Measurements from ENCODE around the gene ELP4.

The ELP4 gene

DNA sequence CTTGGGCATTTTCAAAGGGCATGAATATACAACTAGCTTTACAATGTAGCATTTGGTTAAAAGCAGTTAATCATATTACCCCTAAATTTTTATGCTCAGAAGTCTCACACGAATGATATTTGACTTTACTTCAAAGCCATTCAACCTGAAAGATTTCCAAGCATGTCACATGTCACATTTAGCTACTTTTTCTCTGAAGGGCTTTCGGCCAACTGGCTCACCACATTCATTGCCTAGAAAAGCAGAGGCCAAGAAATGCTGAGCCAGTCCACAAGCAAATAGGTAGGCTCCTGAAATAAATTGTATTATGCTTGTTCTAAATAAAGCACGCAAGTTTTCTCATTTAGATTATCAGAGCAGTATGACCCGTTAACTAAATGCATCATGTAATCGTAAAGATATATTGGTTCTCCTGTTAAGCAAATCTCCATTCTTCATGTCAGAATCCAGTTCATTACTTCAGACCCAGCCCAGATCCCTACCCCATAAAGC lies 271.0 kb downstream of the ELP4 start:
- DNase-seq = no peak

DNA sequence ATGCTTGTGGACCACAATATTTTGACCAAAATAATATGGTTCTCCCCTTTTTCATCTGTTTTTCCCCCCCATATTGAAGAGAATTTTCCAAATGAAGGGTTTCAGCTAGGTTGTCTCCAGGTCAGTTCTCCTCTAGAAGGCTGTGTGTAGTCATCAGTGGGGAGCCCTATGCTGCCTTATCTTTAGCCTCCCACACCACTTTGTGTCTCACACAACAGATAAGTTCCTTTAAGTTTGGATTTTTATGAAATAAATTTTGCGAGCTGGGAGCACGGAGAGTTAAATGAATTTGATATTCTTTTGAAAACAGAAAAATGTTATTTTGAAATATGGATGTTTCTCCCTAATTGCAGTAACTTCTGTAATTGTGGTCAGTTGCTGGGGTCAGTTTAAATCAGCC lies 272.7 kb downstream of the ELP4 start:
- DNase-seq = no peak

DNA sequence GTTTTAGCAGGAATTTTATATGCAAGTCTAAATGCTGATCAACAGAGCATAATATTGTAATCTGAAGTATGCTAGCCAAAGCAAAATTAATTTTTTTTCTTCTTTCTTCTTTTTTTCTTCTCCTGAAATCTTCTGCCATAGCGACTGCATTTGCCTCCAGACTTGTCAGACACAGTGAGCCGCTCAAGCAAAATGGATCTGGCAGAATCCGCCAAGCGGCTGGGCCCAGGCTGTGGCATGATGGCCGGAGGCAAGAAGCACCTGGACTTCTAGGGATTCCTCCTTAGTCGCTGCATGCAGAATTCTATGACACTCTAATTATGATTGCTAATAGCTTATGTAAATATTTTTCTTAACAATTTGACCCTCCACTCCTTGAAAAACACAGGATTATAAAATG lies 273.7 kb downstream of the ELP4 start:
- no peak for DNase-seq

DNA sequence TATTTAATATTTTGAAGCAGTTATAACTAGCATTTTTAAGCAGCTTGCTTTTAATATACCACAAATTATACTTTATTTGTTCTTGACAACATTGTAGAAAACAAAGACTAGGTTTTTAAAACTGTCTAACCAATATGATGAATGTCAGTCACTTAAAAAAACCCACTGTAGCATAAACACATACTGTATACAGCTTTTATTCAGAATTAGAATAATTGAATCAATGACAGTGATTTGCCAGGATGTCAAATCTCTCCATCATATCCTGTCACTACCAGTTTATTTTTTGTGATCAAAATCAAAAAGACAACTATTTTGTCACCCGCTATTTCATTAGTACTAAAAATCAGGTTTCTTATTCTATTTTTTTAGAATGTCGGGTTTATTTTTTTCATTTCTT lies 275.0 kb downstream of the ELP4 start:
- DNase-seq = no peak

DNA sequence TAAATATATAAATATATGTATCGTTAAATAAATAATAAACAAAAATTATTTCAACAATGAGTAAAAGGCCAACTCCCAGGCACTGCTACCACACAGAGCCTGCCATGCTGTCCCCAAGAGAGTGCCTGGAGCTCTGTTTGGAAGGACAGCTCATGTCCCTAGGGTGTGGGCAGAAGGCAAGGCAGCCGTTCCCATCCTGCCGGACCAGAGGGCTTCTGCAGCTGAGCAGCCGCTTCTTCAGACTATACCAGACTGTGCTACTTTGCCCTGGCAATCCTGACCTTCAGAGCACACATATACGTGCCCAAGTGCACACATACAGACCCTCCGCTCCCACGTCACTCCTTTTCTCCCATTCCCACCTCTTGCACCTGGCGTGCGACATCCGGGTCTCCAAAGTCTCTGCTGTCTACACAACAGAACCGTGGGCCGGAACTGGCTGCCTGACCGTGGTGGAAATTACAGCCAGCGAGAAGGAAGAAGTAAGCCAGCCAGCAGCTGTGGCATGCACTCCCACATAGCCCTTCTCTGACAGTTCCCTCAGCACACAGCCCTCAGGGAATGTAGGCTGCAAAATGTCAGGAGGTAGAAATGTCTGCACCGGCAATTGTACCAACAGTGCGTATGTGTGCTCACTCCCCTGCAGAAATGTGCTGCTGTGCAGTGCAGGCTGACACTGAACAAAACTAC lies 277.6 kb downstream of the ELP4 start:
- DNase-seq = no peak

DNA sequence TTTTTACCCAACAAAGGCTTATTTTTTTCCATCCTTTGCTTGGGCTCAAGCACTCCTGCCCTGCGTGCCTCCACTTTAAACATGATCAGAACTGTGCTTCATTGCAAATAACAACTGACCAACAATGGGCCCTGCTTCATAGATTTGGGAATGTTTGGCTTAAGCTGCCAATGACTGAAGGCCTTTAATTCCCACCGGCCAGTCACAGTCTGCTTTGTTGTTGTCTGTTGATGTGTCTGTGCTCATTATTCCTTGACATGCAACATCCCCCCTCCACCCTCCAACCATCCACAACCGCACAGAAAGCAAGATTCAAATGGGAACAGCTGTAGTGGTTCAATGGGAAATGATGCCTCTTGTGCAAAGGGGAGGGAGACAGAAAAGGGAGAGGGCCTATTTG lies 278.5 kb downstream of the ELP4 start:
- no peak for DNase-seq

DNA sequence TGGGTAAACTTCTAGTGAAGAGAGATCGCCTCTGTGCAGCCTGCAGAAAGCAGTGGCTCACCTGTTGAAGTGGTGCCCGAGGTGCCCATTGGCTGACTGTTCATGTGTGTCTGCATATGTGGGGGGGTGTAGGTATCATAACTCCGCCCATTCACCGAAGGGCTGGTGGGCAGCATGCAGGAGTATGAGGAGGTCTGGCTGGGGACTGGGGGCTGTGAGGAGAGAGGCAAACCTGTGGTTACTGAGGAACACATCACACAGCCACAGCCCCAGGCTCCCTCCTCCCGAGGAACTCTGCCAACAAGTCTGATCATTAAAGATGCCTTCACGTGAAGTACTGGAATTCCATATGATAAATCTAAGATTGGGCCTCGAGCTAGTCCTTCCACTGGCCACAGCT lies 281.1 kb downstream of the ELP4 start:
- DNase-seq = no peak

DNA sequence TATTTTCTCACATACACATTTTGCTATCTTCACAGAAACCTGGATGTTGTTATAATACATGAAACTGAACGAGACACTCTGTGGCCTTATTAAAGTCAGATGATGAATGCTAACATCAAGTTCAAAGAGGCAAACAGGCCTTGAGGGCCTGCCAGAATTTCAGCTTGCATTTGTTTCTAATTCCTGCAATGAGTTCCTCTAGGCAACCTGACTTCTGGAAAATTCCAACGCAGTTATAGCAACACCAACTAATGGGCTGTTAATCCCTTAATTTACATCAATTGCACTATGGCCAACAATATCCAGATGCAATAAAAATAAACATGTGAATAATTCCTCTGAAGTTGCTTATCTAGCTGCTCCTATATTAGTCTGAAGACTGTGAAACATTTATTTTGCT lies 282.5 kb downstream of the ELP4 start:
- DNase-seq = no peak

DNA sequence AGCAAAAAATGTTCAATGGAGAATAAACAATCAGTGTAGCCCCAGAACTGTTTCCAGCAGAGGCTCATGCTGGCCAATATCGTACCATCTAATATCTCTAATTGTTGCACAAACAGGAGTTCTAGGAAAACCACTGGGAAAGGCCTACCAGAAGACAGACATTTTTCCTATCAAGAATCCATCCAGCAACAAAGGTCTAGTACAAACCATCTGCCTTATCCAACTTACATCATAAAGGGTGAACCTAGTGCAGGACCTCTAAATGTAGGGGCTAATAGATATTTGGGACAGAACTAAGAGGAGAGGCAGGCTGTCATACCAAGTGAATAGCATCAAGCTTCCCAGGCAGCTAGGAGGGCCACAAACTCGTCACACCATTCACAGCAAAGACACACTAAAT lies 282.9 kb downstream of the ELP4 start:
- DNase-seq = no peak

DNA sequence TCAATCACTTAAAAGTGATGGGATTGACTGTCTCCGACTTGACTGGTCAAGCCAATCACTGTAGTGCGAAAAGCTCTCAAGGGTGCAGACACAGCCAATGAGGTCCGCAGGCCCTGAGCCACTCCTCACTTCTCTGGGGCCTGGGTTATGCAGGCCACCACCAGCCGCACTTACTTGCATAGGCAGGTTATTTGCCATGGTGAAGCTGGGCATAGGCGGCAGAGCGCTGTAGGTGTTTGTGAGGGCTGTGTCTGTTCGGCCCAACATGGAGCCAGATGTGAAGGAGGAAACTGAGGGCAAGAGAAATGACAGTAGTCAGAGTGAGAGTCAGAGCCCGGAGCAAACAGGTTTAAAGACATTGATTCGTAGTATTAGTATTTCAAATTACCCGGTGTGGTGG lies 283.7 kb downstream of the ELP4 start:
- no peak for DNase-seq

DNA sequence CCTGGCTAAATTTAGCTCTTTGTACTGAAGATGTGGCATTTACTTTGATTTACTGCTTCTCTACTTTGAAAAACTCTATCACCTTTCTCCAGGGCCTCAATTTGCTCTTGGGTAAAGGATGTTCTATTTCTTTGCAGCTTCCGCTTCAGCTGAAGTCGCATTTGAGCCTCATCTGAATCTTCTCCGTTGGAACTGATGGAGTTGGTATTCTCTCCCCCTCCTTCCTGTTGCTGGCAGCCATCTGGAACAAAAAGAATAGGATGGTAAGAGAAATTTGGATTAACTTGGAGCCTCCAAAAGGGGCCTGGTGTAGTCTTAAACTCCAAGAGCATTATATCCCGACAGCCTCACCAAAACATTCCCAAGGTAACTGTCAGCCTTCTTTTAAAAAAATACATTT lies 285.0 kb downstream of the ELP4 start:
- no peak for DNase-seq

DNA sequence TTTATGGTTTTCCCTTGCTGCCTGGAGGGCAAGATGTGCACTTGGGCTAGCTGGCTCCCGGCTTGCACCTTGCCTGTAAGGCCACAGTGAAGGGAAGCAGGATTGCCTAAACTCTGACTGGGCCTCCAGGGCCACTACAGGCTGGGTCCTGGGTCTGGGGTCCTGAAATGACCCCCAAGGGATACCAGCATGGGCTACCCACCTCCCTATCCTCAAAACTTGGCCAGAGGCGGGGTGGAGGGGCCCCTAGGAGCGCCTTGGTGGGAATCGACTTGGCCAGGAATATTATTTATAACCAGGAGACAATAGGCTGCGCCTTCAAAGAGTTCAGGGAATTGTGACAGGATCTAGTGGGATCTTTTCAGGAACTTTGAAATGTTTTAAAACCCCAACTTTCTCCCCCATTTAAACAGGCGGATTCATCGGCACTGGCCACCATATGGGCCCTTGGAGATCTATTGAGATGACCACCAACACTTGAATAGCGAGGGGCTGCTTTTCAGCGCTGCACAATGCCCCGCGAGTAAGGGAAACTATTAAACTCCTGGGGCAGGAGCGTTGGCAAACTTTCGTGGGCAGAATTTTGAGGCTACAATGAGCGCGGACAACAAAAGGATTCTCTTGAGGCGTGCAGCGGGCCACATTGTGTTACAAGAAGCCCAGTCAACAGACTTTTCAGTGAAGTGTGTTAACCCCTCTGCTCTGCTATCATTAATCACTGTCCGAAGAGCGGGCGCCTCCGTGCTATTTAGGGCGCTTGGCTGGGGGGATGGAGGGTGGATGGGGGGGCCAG lies 286.3 kb downstream of the ELP4 start:
- no peak for DNase-seq

DNA sequence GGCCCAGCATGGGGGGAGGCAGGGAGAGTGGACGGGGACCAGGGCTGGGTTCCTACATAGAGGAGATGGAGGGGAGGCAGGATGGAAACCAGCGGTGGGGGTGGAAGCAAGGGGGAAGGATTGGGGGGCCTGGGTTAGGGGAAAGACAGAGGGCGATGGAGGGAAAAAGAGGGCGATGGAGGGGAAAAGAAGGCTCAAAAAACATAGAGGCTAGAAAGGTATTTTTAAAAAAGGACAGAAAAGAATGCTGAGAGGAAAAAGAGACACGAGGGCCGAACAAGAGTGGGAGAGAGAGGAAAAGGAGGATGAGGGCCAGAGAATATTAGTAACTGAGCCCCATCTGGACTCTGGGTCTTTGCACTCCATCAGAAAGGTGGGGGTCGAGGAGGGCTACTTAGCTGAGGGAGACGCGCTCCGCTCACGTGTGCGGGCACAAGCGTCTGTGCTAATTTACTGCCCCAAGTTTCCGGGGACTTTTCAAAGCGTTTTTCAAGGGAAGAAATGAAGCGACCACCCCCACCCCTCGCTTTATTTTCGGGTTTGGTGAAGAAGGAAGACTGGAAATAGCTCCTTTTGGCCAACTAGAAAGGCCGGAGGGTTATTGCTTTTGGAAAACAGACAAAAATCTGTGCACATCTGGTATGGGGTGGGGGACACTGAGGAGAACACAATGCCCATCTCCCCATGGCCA lies 287.1 kb downstream of the ELP4 start:
- no peak for DNase-seq

DNA sequence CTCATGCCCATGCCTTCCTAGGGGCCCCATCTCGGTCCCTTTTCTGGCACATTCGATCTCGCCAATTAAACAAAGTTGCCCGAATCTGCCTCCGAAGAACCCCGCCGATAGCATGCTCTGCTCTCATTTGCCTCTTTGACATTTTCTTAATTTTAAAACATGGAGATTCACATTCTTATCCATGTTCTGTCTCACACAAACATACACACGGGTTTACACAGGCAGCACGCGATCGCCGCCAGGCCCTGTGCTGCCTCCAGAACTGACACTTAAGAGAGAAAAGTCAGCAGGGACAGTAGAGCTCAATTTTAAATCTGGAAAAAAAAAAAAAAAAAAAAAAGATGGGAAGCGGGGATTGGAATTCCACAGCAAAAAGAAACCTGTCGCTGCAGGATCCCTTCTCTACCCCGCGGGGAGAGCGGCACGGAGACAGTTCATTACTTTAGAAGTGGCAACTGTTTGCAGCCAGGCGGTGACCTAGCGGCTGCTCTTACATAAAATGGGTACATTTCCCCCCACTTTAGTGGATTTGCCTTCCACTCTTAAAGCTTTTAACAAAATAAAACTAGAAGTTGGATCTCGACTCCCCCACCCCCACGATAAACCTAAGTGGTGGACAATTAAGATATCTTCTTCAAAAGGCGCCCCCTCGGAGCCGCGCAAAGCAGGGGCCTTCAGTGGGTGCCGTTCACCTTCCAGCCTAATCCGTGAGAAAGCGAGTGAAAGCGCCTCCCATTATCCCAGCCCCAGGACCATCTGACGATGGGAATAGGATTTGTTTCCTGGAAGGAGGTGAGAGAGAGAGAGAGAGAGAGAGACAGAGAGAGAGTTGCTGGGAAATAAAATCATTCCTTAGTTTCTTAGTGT lies 287.9 kb downstream of the ELP4 start:
- no peak for DNase-seq

DNA sequence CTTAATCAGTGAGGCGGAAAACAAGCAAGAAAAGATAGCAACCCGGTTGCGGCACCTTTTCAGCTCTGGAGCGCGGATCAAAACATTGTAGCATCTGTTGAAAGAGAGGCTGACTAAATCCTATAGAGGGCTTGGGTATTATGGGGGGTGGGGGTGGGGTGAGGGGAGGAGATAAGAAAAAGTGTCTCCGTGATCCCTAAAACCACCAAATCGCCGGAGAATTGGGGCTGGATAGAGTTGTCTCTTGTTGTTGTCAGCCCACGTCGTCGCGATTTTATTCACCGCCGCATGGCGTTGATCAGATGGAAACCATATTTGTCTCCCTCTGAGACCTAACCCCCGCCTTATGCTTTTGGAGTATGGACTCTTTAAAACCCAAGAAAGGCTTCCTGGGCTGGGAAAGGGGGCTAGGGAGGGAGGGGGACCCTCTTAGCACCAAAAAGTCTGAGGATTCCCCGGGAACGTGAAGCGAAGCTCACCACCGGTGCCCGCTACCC lies 288.5 kb downstream of the ELP4 start:
- no peak for DNase-seq

DNA sequence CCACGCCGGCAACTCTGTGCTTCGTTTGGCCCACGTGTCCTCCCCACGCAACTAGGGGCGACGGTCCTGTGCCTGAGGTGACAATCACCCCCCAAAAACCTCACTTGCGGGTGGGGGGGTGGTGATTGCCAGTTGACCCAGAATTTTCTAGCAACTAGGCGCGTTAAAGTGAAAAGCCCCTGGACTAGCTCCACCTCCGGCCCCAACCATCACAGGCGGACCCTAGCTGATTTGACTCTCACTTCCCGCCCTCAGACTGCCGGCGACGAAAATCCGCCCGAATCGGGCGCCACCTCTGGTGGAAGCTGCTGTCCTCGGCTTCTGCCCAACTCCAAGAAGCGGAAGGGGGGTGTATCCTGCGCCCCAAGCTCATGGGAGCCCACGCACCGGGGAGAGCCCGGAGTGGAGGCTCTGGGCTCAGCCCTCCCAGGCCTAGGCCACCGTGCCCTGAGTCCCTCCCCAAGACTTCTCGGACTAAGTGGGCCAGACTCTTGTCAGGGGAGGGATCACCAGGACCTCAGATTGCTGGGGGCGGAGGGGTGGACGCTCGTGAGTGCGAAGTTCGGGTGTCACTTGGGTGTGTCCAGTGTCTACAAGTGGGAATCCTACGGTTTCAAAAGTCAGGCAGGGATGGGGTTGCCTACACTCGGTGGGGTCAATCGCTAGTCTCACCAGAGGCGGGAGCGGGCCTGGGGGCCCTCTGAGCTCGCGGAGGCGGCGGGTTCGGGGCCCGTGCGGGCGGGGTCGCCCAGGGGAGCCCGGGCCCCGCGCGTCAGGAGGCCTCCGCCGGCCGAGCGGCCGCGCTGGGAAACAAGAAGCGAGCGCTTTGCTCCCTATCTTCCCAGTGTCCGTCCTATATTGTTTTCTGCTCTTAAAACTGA lies 289.2 kb downstream of the ELP4 start:
- DNase-seq = no peak

DNA sequence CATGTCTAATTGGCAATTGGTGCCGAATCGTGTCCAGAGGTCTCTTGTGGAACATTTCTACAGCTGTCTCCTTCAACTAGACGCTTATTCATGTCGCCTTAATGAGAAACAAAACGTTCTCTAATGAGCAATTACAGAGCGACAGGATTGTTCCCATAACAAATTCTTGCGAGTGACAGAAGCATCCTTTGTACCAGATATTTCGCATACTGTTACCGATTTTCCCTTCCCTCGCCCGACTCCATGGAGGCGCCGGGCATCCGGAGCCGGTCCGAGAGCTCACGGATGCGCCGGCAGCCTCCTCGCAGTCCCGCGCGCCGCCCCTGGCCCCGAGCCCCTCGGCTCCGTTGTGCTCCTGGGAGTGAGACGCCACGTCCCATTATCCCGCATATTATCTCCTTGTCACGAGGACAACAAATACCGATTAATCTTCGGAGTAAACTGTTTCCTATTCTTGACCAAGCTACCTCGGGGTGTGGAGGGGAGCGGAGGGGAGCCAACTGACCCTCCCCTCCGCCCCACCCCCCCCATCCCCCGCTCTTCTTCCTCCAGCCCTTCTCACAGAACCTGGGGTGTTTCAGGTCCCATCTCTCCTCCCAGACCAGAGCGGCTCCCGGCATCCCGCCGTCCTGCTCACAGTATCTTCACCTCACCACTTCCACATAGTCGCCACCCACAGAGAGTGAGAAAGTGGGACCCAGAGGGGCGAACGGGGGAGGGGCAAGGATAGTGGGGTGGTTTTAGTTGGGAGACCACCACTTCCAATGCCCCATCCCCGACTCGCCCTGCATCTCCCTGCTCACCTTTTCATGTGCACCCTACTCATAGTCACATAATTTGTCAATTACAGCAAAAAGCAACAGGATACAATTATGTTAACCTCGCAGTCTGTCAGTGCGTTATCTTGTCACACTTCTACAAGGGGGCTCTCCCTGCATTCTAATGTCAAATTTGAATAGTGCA lies 290.1 kb downstream of the ELP4 start:
- no peak for DNase-seq

DNA sequence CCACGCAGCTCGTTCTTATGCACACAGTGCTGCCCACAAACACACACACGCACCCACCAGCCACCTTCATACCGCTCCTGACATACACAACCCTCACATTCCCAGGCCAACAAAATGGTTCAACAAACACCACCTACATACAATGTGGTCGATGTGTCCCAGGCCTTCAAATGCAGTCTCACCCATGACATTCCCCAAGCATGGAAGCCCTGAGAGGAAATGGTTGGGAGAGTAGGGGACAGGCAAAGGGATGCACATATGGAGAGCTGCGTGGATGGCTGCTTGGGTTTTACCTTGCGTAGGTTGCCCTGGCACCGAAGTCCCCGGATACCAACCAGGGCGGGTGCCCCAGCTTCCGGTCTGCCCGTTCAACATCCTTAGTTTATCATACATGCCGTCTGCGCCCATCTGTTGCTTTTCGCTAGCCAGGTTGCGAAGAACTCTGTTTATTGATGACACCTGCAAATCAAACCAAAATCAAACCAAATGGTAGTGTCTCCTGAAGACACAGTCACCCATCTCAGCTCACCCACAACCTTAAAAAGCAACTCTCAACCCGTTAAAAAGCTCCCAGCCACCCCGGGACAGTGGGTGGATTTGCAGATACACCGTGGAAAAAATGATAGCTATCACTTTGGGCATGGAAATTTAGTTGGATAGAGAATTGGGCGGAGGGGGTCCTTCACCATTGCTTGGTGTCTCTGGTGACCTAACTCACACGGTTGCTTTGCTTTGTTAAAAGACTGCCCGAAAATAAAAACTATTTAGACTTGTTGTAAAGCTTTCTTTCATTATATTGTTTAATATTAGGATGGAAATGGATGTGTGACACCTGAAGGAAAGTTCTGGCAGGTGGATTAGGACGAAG lies 291.1 kb downstream of the ELP4 start:
- DNase-seq = no peak

DNA sequence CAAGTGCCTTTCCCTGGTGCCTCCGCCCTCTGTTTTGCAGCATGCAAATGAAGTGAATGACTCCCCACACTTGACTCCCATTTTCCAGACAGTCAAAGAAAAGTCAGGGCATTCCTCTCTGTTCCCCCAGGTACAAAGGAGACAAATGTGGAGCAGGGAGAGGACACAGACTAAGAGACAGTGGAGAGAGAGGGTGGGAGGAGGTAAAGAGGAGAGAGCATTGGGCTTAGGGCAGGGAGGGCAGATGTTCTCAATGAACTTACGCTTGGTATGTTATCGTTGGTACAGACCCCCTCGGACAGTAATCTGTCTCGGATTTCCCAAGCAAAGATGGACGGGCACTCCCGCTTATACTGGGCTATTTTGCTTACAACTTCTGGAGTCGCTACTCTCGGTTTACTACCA lies 291.7 kb downstream of the ELP4 start:
- DNase-seq = no peak

Data from AML-193 (cell line).